ENCODE measurements around the gene CDC14A.

CDC14A gene

DNA sequence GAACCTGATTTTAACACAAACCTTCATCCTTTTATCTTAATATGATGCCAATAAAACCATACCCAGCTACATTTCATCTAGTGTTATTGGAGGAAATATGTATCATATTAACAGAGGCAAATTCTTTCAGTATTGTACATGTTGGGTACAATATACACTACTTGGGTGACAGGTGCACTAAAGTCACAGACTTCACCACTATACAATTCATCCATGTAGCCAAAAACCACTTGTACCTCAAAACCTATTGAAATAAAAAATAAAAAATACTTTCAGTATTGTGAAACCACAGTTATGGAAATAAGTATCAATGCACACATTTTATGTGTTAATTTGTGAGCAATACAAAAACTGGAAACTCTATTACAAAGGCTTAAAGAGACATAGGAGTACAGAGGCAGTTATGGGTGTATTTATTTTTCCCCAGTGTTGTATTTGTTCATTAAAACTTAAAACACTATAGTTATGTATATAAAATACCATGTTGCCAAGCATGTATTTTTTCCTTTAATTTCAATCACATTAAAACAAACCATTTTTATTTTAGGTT lies 160.6 kb downstream of the CDC14A start:
- H3K9ac ChIP-seq (ENCODE audit: low read depth, low read length) = no peak overlapping the region
- H3K27me3 ChIP-seq (ENCODE audit: control insufficient read depth, insufficient read depth, low read length) = no peaks in the 10 kb centered on the region
- no peak overlapping the region for H3K4me3 ChIP-seq (ENCODE audit: low read depth, low read length)
- H3K9me3 ChIP-seq (ENCODE audit: control insufficient read depth, insufficient read depth, low read length) = no peaks in the 10 kb centered on the region
- no peaks in the 10 kb centered on the region for H3K36me3 ChIP-seq (ENCODE audit: control insufficient read depth, insufficient read depth, low read length)
- no peaks in the 10 kb centered on the region for H3K4me1 ChIP-seq (ENCODE audit: control insufficient read depth, insufficient read depth, low read length)

DNA sequence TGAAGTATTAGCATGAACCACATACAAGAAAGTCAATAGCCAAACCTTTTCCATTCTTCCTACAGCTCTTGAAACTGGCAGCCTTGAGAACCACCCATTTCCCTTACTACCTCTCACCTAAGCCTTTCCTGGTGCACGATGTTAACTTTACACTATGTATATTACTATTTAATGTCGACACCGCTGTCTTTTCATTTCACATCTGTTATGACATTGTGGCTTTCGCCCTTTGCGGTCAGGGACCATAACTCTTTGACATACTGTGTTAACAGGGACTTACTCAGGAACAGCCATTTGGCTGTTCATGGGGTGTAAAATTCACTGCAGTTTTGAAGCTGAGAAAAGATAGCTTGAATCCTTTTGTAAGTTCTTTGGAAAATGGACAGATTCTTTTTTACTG lies 164.6 kb downstream of the CDC14A start:
- H3K4me3 ChIP-seq (ENCODE audit: low read depth, low read length) = no peak overlapping the region
- H3K9me3 ChIP-seq (ENCODE audit: control insufficient read depth, insufficient read depth, low read length) = no peaks in the 10 kb centered on the region
- H3K4me1 ChIP-seq (ENCODE audit: control insufficient read depth, insufficient read depth, low read length) = no peaks in the 10 kb centered on the region
- H3K36me3 ChIP-seq (ENCODE audit: control insufficient read depth, insufficient read depth, low read length) = no peaks in the 10 kb centered on the region
- no peaks in the 10 kb centered on the region for H3K27me3 ChIP-seq (ENCODE audit: control insufficient read depth, insufficient read depth, low read length)
- H3K9ac ChIP-seq (ENCODE audit: low read depth, low read length) = no peak overlapping the region

DNA sequence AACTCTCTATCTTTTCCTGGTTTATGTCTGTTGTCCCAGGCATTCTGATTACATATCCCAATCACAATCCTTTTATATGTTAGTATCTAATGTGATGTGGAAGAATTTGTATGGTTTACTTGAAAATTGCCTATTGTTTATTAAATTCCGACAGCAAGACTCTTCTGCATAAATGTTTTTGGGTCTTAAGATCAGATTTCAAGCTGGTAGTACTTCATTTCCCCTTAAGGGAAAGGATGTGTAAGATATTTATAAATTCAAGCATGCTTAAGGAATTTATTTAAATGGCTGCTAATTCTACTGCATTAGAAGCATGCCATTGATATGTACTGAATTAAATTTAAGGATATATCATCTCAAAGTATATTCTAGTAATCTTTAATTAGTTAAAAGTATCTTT lies 165.2 kb downstream of the CDC14A start:
- Histone ChIP-seq H3K36me3 (ENCODE audit: control insufficient read depth, insufficient read depth, low read length) (no peaks in the 10 kb centered on the region), H3K4me3 (ENCODE audit: low read depth, low read length) (no peak overlapping the region), H3K9ac (ENCODE audit: low read depth, low read length) (no peak overlapping the region), H3K4me1 (ENCODE audit: control insufficient read depth, insufficient read depth, low read length) (no peaks in the 10 kb centered on the region), H3K27me3 (ENCODE audit: control insufficient read depth, insufficient read depth, low read length) (no peaks in the 10 kb centered on the region), H3K9me3 (ENCODE audit: control insufficient read depth, insufficient read depth, low read length) (no peaks in the 10 kb centered on the region)

DNA sequence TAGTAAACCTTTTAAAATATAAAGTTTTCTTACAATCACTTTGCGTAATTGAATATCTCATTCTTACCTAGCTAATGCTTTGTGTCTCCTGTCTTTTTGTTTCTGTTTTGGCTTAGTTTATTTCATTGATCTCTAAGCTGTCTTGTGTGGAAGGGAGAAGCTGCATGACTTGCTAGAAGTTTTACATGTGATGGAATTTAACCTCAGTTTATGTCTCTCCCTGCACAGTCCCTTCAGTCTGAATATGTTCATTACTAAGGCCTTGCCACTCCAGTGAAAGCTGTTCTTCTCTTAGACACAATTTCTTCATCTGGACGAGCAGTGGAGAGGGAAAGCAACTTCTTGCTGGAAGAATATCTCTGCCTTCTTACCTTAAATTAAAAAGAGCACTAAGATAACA lies 165.7 kb downstream of the CDC14A start:
- Histone ChIP-seq H3K9me3 (ENCODE audit: control insufficient read depth, insufficient read depth, low read length) (no peaks in the 10 kb centered on the region), H3K4me3 (ENCODE audit: low read depth, low read length) (no peak overlapping the region), H3K9ac (ENCODE audit: low read depth, low read length) (no peak overlapping the region), H3K27me3 (ENCODE audit: control insufficient read depth, insufficient read depth, low read length) (no peaks in the 10 kb centered on the region), H3K36me3 (ENCODE audit: control insufficient read depth, insufficient read depth, low read length) (no peaks in the 10 kb centered on the region), H3K4me1 (ENCODE audit: control insufficient read depth, insufficient read depth, low read length) (no peaks in the 10 kb centered on the region)

DNA sequence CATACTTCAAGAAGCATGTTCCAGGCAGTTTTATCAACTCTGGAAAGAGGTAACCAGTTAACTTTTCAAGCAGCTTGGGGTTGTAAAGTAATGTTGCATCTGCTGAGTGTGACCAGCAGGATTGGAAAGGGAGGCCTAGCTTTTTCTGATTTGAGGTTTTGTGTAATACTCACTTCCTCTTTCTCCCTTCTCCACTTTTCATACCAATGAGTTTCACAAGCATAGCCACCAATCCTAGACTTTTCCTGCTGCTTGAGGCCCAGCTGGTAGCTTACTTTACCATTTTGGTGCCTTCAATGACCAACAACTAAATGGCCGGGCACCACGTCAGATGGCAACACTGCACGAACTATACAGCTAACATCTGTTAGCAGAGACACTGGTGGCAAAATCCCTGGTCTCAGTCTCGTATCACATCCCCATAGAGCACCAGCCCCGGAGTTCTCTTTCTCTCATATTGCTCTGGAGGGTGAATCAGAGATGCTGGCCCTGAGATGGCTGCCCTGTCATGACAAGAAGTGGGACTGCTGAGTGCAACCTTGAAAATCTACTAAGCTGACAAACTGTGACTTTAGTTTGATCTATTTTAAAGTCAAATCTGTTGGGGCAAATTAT lies 170.8 kb downstream of the CDC14A start:
- H3K27me3 ChIP-seq (ENCODE audit: control insufficient read depth, insufficient read depth, low read length) = no peaks in the 10 kb centered on the region
- H3K9ac ChIP-seq (ENCODE audit: low read depth, low read length) = no peak overlapping the region
- no peaks in the 10 kb centered on the region for H3K36me3 ChIP-seq (ENCODE audit: control insufficient read depth, insufficient read depth, low read length)
- no peaks in the 10 kb centered on the region for H3K9me3 ChIP-seq (ENCODE audit: control insufficient read depth, insufficient read depth, low read length)
- H3K4me1 ChIP-seq (ENCODE audit: control insufficient read depth, insufficient read depth, low read length) = no peaks in the 10 kb centered on the region
- no peak overlapping the region for H3K4me3 ChIP-seq (ENCODE audit: low read depth, low read length)

DNA sequence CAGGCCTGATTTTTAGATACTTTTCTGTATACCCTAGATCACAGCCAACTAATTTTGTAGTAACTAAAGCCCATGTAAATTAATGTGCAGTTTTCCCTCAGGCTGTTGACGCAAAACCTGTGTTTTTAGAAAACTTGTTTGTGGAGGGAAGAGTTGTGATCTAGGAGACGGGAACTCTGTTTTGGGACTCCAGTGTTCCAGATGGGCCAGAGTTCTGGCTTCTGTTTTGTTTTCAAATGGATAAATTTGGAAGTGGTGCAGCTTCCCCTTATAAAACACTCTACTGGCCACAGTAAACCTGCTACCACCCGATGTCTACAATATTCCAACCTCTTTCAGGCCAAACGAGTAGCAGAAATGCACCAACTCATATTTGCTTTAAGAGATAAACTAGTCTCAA lies 172.0 kb downstream of the CDC14A start:
- H3K27me3 ChIP-seq (ENCODE audit: control insufficient read depth, insufficient read depth, low read length) = no peaks in the 10 kb centered on the region
- H3K4me1 ChIP-seq (ENCODE audit: control insufficient read depth, insufficient read depth, low read length) = no peaks in the 10 kb centered on the region
- H3K36me3 ChIP-seq (ENCODE audit: control insufficient read depth, insufficient read depth, low read length) = no peaks in the 10 kb centered on the region
- H3K9me3 ChIP-seq (ENCODE audit: control insufficient read depth, insufficient read depth, low read length) = no peaks in the 10 kb centered on the region
- H3K4me3 ChIP-seq (ENCODE audit: low read depth, low read length) = no peak overlapping the region
- no peak overlapping the region for H3K9ac ChIP-seq (ENCODE audit: low read depth, low read length)

DNA sequence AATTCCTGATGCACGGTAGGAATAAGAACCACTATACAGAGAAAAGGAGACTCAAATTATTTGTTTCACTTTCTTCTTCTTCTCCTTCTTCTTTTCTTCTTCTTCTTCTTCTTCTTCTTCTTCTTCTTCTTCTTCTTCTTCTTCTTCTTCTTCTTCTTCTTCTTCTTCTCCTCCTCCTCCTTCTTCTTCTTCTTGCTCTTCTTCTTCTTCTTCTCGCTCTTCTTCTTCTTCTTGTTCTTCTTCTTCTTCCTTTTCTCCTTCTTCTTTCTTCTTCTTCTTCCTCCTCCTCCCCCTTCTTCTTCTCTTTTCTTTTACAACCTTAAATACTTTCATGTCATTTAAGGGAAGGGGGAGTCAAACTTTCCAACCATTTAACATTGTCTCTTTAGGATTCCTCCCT lies 174.6 kb downstream of the CDC14A start:
- no peak overlapping the region for H3K9ac ChIP-seq (ENCODE audit: low read depth, low read length)
- H3K4me3 ChIP-seq (ENCODE audit: low read depth, low read length) = no peak overlapping the region
- no peaks in the 10 kb centered on the region for H3K27me3 ChIP-seq (ENCODE audit: control insufficient read depth, insufficient read depth, low read length)
- no peaks in the 10 kb centered on the region for H3K36me3 ChIP-seq (ENCODE audit: control insufficient read depth, insufficient read depth, low read length)
- no peaks in the 10 kb centered on the region for H3K9me3 ChIP-seq (ENCODE audit: control insufficient read depth, insufficient read depth, low read length)
- H3K4me1 ChIP-seq (ENCODE audit: control insufficient read depth, insufficient read depth, low read length) = no peaks in the 10 kb centered on the region

DNA sequence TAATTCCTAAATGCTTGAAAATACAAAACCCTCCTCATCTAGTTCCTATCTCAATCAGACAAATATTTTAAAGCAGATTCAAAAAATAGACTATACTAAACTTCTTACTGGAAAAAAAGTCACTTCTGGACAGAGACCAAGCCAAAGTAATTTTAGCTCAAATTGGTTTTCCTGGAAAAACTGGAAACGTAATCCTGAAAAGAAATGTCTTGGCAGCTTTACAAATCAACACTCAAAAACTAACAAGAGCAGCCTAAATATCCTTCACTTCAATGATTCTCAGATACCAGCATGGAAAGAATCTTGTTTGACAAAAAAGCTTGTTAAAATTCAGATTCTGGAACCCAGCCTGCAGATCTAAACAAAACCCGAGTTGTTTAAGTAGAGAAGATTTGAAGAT lies 176.6 kb downstream of the CDC14A start:
- Histone ChIP-seq H3K36me3 (ENCODE audit: control insufficient read depth, insufficient read depth, low read length) (no peaks in the 10 kb centered on the region), H3K4me3 (ENCODE audit: low read depth, low read length) (no peak overlapping the region), H3K4me1 (ENCODE audit: control insufficient read depth, insufficient read depth, low read length) (no peaks in the 10 kb centered on the region), H3K9me3 (ENCODE audit: control insufficient read depth, insufficient read depth, low read length) (no peaks in the 10 kb centered on the region), H3K27me3 (ENCODE audit: control insufficient read depth, insufficient read depth, low read length) (no peaks in the 10 kb centered on the region), H3K9ac (ENCODE audit: low read depth, low read length) (no peak overlapping the region)

DNA sequence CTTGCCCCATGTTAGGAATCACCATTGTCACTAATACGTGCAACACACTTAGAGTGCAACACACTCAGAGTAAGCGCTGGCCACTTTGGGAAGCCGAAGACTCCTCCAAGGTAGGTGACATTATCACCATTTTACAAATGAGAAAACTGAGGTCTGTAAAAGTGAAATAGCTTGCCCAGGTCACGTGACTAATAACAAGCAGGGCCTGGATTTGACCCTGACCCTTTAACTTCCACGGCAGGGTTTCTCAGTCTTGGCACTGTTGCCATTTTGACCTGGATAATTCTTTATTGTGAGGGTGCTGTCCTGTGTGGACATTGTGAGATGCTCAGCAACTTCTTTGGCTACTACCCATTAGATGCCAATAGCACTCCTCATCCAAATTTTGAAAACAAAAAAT lies 177.8 kb downstream of the CDC14A start:
- Histone ChIP-seq H3K27me3 (ENCODE audit: control insufficient read depth, insufficient read depth, low read length) (peaks cover 4% of the 10 kb centered on the region), H3K9ac (ENCODE audit: low read depth, low read length) (no peak overlapping the region), H3K4me3 (ENCODE audit: low read depth, low read length) (no peak overlapping the region), H3K9me3 (ENCODE audit: control insufficient read depth, insufficient read depth, low read length) (no peaks in the 10 kb centered on the region), H3K4me1 (ENCODE audit: control insufficient read depth, insufficient read depth, low read length) (no peaks in the 10 kb centered on the region), H3K36me3 (ENCODE audit: control insufficient read depth, insufficient read depth, low read length) (no peaks in the 10 kb centered on the region)

DNA sequence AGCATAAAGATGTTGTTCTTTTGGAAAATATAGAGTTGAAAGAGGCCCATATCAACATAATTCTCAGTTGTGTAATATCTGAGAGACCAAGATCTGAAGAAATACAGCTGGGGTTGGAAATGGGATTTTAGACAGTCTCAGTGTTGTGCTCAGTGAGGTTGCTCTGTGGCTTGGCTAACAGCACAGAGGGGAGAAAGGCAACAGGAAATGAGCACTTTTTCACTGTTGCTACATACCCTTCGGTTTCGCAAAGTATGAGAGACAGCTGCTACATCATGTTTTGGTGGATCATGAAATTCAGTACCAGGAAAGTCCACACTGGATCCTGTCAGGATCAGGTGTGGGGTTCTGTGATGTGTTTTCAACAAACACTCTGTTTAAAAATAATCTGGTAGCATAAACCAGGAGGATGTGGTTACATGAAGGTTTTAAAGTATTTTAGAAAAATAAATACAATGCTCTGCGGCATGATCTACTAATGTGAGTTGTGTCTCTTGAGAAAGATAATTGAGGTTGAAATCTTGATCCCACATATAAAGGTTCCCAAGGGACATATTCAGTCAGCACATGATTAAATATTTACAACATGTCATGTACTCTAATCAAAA lies 178.7 kb downstream of the CDC14A start:
- no peak overlapping the region for H3K9ac ChIP-seq (ENCODE audit: low read depth, low read length)

DNA sequence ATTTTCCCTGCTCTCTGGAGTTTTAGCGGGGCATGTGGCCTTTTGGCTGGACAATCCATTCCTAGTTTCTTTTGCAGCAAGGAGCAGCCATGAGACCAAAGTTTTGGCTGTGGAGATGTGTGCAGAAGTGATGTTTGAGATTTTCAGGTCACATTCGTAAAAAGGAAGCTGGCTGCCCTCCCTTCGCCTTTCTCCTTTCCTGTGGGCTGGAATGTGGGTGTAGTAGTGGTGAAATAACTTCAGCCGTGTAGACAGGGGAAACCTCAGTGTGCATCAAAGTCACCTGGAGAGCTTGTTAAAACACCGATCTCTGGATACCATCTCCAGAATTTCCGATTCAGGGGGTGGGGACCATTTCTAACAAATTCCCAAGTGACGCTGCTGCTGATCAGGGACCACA lies 180.3 kb downstream of the CDC14A start:
- no peaks in the 10 kb centered on the region for H3K36me3 ChIP-seq (ENCODE audit: control insufficient read depth, insufficient read depth, low read length)
- H3K27me3 ChIP-seq (ENCODE audit: control insufficient read depth, insufficient read depth, low read length) = peaks cover 28% of the 10 kb centered on the region
- H3K4me3 ChIP-seq (ENCODE audit: low read depth, low read length) = no peak overlapping the region
- no peaks in the 10 kb centered on the region for H3K4me1 ChIP-seq (ENCODE audit: control insufficient read depth, insufficient read depth, low read length)
- no peak overlapping the region for H3K9ac ChIP-seq (ENCODE audit: low read depth, low read length)
- no peaks in the 10 kb centered on the region for H3K9me3 ChIP-seq (ENCODE audit: control insufficient read depth, insufficient read depth, low read length)

More for the DNA sequence above, 178.7 kb downstream of the CDC14A start:
- Histone ChIP-seq H3K4me3 (ENCODE audit: low read depth, low read length) (no peak overlapping the region), H3K4me1 (ENCODE audit: control insufficient read depth, insufficient read depth, low read length) (no peaks in the 10 kb centered on the region), H3K36me3 (ENCODE audit: control insufficient read depth, insufficient read depth, low read length) (no peaks in the 10 kb centered on the region), H3K27me3 (ENCODE audit: control insufficient read depth, insufficient read depth, low read length) (peaks cover 12% of the 10 kb centered on the region), H3K9me3 (ENCODE audit: control insufficient read depth, insufficient read depth, low read length) (no peaks in the 10 kb centered on the region)

DNA sequence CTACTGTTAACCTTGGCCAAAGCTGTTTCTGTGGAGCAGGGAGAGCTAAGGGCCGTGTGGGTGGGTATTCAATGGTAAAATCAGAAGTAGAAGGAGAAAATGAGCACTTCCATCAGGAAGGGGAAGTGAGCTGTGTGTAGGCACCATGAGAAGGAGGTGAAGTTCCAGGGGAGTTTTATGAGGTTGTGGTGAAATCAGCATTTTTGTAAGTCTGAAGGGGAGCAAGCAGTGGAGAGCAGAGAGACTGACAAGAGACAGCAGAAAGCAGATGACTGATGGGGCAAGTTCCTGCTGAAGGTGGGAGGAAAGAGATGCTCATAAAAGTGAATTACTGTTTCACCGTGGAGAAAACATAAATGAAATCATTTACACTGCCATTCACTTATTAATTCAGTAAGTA lies 183.0 kb downstream of the CDC14A start:
- Histone ChIP-seq H3K4me1 (ENCODE audit: control insufficient read depth, insufficient read depth, low read length) (no peaks in the 10 kb centered on the region), H3K36me3 (ENCODE audit: control insufficient read depth, insufficient read depth, low read length) (no peaks in the 10 kb centered on the region), H3K9me3 (ENCODE audit: control insufficient read depth, insufficient read depth, low read length) (no peaks in the 10 kb centered on the region), H3K4me3 (ENCODE audit: low read depth, low read length) (no peak overlapping the region), H3K27me3 (ENCODE audit: control insufficient read depth, insufficient read depth, low read length) (peaks cover 53% of the 10 kb centered on the region), H3K9ac (ENCODE audit: low read depth, low read length) (no peak overlapping the region)
